Fibroblast of lung (primary cell): ENCODE results near the gene C7orf33. TPM values are rescaled to one million over a fixed set of nuclear protein-coding genes. Genes with fewer than 3 reads are reported as not detected.

Source experiments
- DNase-seq, 2 donors: peaks; one replicate each; pipeline versions ENCODE4 v3.0.0 to v3.0.0-alpha.2; 2010; ENCODE audit warnings: low read depth in 2 of 2
- H2AFZ ChIP-seq: 2 replicates; pipeline ENCODE4 v1.5.1; 2012; ENCODE audit warnings: low read length, control low read depth, inconsistent platforms
- H3K27ac ChIP-seq: 2 replicates; pipeline ENCODE4 v1.5.1; 2011; ENCODE audit warnings: low read length, control low read depth; ENCODE audit not compliant: insufficient read depth
- H3K27me3 ChIP-seq: 2 replicates; pipeline ENCODE4 v1.5.1; 2011; ENCODE audit warnings: mild to moderate bottlenecking, low read length; ENCODE audit not compliant: control insufficient read depth, insufficient read depth
- H3K36me3 ChIP-seq: 2 replicates; pipeline ENCODE4 v1.5.1; 2011; ENCODE audit warnings: low read length; ENCODE audit not compliant: control insufficient read depth, insufficient read depth
- H3K4me1 ChIP-seq: 2 replicates; pipeline ENCODE4 v1.5.1; 2011; ENCODE audit warnings: low read length; ENCODE audit not compliant: control insufficient read depth, insufficient read depth; ENCODE audit errors: extremely low read depth
- H3K4me2 ChIP-seq: 2 replicates; pipeline ENCODE4 v1.5.1; 2011; ENCODE audit warnings: low read length, control low read depth; ENCODE audit not compliant: insufficient read depth; ENCODE audit errors: extremely low read depth
- H3K4me3 ChIP-seq, 4 experiments: fragments of 200-600 bp in 1 of 4; sonication (generic) in 1 of 4; replicated peaks in 1 of 4; 2 replicates each; pipeline ENCODE4 v1.5.1; 2011 to 2016; ENCODE audit warnings: low read length in 4 of 4, low read depth in 3 of 4, mild to moderate bottlenecking in 3 of 4, control low read depth in 2 of 4, inconsistent platforms in 1 of 4, mixed read lengths in 1 of 4; ENCODE audit not compliant: insufficient read depth in 1 of 4; ENCODE audit errors: control extremely low read depth in 1 of 4
- H3K79me2 ChIP-seq: 2 replicates; pipeline ENCODE4 v1.5.1; 2012; ENCODE audit warnings: mild to moderate bottlenecking, low read length, inconsistent platforms; ENCODE audit not compliant: control insufficient read depth, insufficient read depth
- H3K9ac ChIP-seq: 2 replicates; pipeline ENCODE4 v1.5.1; 2011; ENCODE audit warnings: mild to moderate bottlenecking, low read length, control low read depth; ENCODE audit not compliant: insufficient read depth
- H3K9me3 ChIP-seq: 2 replicates; pipeline ENCODE4 v1.5.1; 2012; ENCODE audit warnings: low read depth, low read length; ENCODE audit not compliant: control insufficient read depth, insufficient read depth
- H4K20me1 ChIP-seq: 2 replicates; pipeline ENCODE4 v1.5.1; 2011; ENCODE audit warnings: low read length; ENCODE audit not compliant: control insufficient read depth, insufficient read depth; ENCODE audit errors: extremely low read depth
- EZH2 ChIP-seq: IDR thresholded peaks from 2 replicates; pipeline ENCODE4 v1.5.1; 2012; ENCODE audit warnings: low read length, control low read depth, mild to moderate bottlenecking; ENCODE audit errors: missing control alignments
- polyA plus RNA-seq, 2 donors: library from polyadenylated mRNA; depleted of rRNA in 1 of 2; stranded (reverse) in 1 of 2; unstranded in 1 of 2; fragments of >200 nt; gene quantifications; 2 replicates each; pipeline ENCODE4 v1.2.1, GENCODE V29; 2011 to 2012; ENCODE audit warnings: missing spikeins in 1 of 2
- total RNA-seq: library from RNA; depleted of rRNA; stranded (reverse); fragments of >200 nt; gene quantifications from 2 replicates; pipeline ENCODE4 v1.2.1, GENCODE V29; 2014
- TF ChIP-seq, protein P1 (sequence below), 2 donors: IDR thresholded peaks in 1 of 2; conservative IDR thresholded peaks in 1 of 2; 1 replicate in 1 of 2; 2 replicates in 1 of 2; pipeline ENCODE4 v1.5.1; 2011 to 2012; ENCODE audit warnings: low read length in 2 of 2, control low read depth in 1 of 2, inconsistent platforms in 1 of 2, low read depth in 1 of 2, mild to moderate bottlenecking in 1 of 2

C7orf33 gene
- total and polyA plus RNA-seq, 2 donors (not counting 1 experiment from before 2014, with no cell fraction given): not detected

DNA sequence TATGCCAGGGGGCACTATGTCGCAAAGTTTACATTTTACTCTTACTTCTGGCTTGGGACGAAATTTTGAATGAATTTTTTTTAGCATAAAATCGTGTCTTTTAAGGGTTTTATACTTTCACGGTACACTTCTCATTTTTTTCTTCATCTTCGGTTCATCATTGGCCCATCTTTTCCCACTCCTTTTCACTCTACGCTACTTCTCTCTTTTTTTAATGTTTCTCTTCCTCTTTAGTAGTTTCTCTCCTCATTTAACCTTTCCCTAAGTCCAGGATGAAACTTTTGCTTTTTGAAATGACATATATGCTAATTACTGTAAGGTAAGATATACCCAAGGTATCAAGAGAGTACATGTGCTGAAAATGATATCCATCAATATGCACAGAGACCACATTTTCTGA is 39.5 kb downstream of the C7orf33 start:
- Histone ChIP-seq H3K4me2 (no peak overlapping the region), H3K27me3 (no peaks in the 10 kb centered on the region)

DNA sequence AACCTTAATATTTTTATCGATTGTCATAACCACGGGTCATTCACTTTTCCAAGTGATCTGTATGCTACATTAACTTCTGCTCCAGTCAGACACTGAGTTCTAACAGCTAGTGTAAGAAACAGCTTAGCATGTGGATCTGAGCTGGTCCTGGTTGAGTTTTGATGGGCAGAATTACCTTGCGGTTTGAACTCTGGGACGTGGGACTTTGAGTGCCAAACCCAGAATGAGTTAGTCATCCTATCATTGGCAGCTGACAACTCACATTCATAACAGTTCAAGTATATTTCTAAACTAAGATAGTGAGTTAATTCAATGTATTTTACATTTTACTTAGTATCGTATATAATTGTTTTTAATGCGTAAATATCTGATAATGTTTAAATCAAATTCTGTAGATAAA is 43.2 kb downstream of the C7orf33 start:
- Histone ChIP-seq H3K9me3 (no peaks in the 10 kb centered on the region), H3K4me2 (no peak overlapping the region), H3K27me3 (no peaks in the 10 kb centered on the region), H3K4me3 (no peak overlapping the region), H4K20me1 (no peaks in the 10 kb centered on the region), H3K79me2 (no peaks in the 10 kb centered on the region), H2AFZ (no peak overlapping the region), H3K4me1 (no peaks in the 10 kb centered on the region), H3K36me3 (no peaks in the 10 kb centered on the region), H3K9ac (no peak overlapping the region), H3K27ac (no peak overlapping the region)
- TF ChIP-seq, protein P1, sequence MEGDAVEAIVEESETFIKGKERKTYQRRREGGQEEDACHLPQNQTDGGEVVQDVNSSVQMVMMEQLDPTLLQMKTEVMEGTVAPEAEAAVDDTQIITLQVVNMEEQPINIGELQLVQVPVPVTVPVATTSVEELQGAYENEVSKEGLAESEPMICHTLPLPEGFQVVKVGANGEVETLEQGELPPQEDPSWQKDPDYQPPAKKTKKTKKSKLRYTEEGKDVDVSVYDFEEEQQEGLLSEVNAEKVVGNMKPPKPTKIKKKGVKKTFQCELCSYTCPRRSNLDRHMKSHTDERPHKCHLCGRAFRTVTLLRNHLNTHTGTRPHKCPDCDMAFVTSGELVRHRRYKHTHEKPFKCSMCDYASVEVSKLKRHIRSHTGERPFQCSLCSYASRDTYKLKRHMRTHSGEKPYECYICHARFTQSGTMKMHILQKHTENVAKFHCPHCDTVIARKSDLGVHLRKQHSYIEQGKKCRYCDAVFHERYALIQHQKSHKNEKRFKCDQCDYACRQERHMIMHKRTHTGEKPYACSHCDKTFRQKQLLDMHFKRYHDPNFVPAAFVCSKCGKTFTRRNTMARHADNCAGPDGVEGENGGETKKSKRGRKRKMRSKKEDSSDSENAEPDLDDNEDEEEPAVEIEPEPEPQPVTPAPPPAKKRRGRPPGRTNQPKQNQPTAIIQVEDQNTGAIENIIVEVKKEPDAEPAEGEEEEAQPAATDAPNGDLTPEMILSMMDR (conservative IDR thresholded peaks at IDR 0.05 in 1 of 2, IDR thresholded peaks at IDR 0.05 in 1 of 2; ENCODE audit: low read depth in 1 of 2, low read length in 2 of 2): no peak
- TF ChIP-seq EZH2: no peak
- peak in 1 of 2 donors; percentile 26 for DNase-seq

More for the DNA sequence above, 39.5 kb downstream of the C7orf33 start:
- Histone ChIP-seq H3K36me3 (no peaks in the 10 kb centered on the region), H2AFZ (no peak overlapping the region), H3K27ac (no peak overlapping the region), H4K20me1 (no peaks in the 10 kb centered on the region), H3K79me2 (no peaks in the 10 kb centered on the region), H3K9ac (no peak overlapping the region), H3K4me3 (no peak overlapping the region), H3K9me3 (no peaks in the 10 kb centered on the region), H3K4me1 (no peaks in the 10 kb centered on the region)
- no peak for TF ChIP-seq EZH2
- TF ChIP-seq, protein P1 (conservative IDR thresholded peaks at IDR 0.05 in 1 of 2, IDR thresholded peaks at IDR 0.05 in 1 of 2; ENCODE audit: low read depth in 1 of 2, low read length in 2 of 2): no peak
- DNase-seq: no peak

DNA sequence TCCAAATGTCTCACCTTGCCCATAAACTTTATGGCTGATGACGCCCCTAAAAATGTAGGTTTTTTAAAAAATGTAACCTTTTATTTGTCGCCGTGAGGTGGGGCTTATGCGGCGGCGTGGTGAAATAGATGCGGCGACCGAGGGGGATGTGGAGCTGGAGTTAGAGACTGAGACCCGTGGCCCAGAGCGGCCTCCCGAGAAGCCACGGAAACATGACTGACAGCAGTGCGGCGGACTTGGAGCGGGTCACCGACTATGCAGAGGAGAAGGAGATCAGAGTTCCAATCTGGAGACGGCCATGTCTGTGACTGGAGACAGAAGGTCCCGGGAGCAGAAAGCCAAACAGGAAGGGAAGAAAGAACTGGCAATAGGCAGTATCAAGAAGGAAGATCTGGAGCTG is 46.5 kb downstream of the C7orf33 start:
- Histone ChIP-seq H3K27me3 (no peaks in the 10 kb centered on the region), H3K36me3 (no peaks in the 10 kb centered on the region), H3K27ac (no peak overlapping the region), H3K4me3 (no peak overlapping the region), H2AFZ (no peak overlapping the region), H3K9ac (no peak overlapping the region), H4K20me1 (no peaks in the 10 kb centered on the region), H3K9me3 (no peaks in the 10 kb centered on the region), H3K4me1 (no peaks in the 10 kb centered on the region), H3K4me2 (no peak overlapping the region), H3K79me2 (no peaks in the 10 kb centered on the region)
- no peak for DNase-seq
- TF ChIP-seq EZH2: no peak
- TF ChIP-seq, protein P1 (conservative IDR thresholded peaks at IDR 0.05 in 1 of 2, IDR thresholded peaks at IDR 0.05 in 1 of 2; ENCODE audit: low read depth in 1 of 2, low read length in 2 of 2): no peak
